ENCODE results near the gene TP53TG5.

Gene TP53TG5

GRCh38 chr20:45399018-45399417, 20.9 kb upstream of the TP53TG5 start:
- TF ChIP-seq, protein P1, sequence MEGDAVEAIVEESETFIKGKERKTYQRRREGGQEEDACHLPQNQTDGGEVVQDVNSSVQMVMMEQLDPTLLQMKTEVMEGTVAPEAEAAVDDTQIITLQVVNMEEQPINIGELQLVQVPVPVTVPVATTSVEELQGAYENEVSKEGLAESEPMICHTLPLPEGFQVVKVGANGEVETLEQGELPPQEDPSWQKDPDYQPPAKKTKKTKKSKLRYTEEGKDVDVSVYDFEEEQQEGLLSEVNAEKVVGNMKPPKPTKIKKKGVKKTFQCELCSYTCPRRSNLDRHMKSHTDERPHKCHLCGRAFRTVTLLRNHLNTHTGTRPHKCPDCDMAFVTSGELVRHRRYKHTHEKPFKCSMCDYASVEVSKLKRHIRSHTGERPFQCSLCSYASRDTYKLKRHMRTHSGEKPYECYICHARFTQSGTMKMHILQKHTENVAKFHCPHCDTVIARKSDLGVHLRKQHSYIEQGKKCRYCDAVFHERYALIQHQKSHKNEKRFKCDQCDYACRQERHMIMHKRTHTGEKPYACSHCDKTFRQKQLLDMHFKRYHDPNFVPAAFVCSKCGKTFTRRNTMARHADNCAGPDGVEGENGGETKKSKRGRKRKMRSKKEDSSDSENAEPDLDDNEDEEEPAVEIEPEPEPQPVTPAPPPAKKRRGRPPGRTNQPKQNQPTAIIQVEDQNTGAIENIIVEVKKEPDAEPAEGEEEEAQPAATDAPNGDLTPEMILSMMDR (IDR thresholded peaks at IDR 0.05; ENCODE audit: low read depth, low read length, poor library complexity, severe bottlenecking), result no peak
- no peak for TF ChIP-seq EZH2phosphoT487 (IDR thresholded peaks at IDR 0.05; ENCODE audit: borderline replicate concordance, low read length)
- Histone ChIP-seq H3K4me2 (ENCODE audit: low read length) (no peak overlapping the region), H4K20me1 (ENCODE audit: control insufficient read depth, insufficient read depth, low read depth, low read length) (no peaks in the 10 kb centered on the region), H3K79me2 (ENCODE audit: control insufficient read depth, low read length) (no peaks in the 10 kb centered on the region), H3K4me3 (ENCODE audit: low read length) (no peak overlapping the region), H3K4me1 (ENCODE audit: control insufficient read depth, low read length) (no peaks in the 10 kb centered on the region), H3K27me3 (ENCODE audit: control insufficient read depth, low read length) (no peaks in the 10 kb centered on the region), H3K9me3 (ENCODE audit: control insufficient read depth, insufficient read depth, low read length) (peaks cover 24% of the 10 kb centered on the region), H3K27ac (ENCODE audit: low read depth, low read length) (no peak overlapping the region), H3K36me3 (ENCODE audit: control insufficient read depth, low read length) (no peaks in the 10 kb centered on the region), H3K9me2 (replicated peaks; ENCODE audit: control insufficient read depth, low read length) (no peaks in the 10 kb centered on the region), H3F3A (ENCODE audit: control insufficient read depth, insufficient read depth) (no peaks in the 10 kb centered on the region)

- peaks cover 4% of the 10 kb centered on the region for H3K9me3 ChIP-seq (ENCODE audit: control insufficient read depth, insufficient read depth, low read length)
- H3K27ac ChIP-seq (ENCODE audit: low read depth, low read length), result no peak overlapping the region
- no peaks in the 10 kb centered on the region for H3F3A ChIP-seq (ENCODE audit: control insufficient read depth, insufficient read depth)
- no peaks in the 10 kb centered on the region for H3K36me3 ChIP-seq (ENCODE audit: control insufficient read depth, low read length)
- H3K4me1 ChIP-seq (ENCODE audit: control insufficient read depth, low read length), result no peaks in the 10 kb centered on the region
- no peak overlapping the region for H3K4me3 ChIP-seq (ENCODE audit: low read length)
- no peaks in the 10 kb centered on the region for H4K20me1 ChIP-seq (ENCODE audit: control insufficient read depth, insufficient read depth, low read depth, low read length)
- no peaks in the 10 kb centered on the region for H3K27me3 ChIP-seq (ENCODE audit: control insufficient read depth, low read length)
- TF ChIP-seq, protein P1 (IDR thresholded peaks at IDR 0.05; ENCODE audit: low read depth, low read length, poor library complexity, severe bottlenecking), result no peak
- TF ChIP-seq EZH2phosphoT487 (IDR thresholded peaks at IDR 0.05; ENCODE audit: borderline replicate concordance, low read length), result no peak
- no peak overlapping the region for H3K4me2 ChIP-seq (ENCODE audit: low read length)
- no peaks in the 10 kb centered on the region for H3K79me2 ChIP-seq (ENCODE audit: control insufficient read depth, low read length)
- H3K9me2 ChIP-seq (replicated peaks; ENCODE audit: control insufficient read depth, low read length), result no peaks in the 10 kb centered on the region
Observed at GRCh38 chr20:45395114-45395415, 16.9 kb upstream of the TP53TG5 start.

DNA sequence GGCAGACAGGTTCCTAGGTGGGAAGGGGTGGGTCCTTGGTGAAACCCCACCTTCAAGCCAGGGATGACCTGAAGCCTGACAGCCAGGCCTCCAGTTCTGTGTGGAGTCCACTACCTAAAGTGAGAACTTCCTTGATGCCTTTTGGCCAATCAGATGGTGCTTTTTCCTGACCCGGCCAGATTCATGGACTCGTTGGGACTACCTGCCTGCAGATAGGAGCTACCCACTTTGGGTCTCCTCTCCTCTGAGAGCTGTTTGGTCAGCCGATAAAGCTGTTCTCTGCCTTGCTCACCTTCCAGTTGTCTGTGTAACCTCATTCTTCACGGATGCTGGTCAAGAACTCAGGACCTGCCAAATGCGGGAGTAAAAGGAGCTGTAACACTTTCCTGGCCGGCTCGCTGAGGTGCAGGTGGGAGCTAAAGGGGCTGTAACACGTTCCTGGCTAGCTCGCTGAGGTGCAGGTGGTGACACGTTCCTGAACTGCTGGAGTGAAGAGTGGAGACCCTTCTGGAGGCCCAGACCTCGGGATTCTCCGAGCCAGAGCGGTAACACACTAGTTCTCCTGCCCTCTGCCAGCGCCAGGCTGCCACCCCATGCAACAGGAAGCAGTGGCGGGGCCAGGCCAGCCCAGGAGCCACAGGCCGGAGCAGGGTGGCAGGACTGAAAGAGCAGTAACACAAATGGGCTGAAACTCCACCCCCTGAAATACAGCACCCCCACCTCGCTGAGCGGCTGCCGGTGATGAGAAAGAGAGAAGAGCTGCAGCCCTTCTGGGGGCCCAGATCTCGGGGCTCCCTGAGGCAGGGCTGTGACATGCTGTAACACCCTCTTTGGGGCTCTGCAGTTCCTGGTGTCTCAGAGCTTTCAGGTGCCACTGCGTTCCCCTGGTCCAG, 16.3 kb upstream of the TP53TG5 start:
- Histone ChIP-seq H4K20me1 (ENCODE audit: control insufficient read depth, insufficient read depth, low read depth, low read length) (no peaks in the 10 kb centered on the region), H3K4me3 (ENCODE audit: low read length) (no peak overlapping the region), H3K27ac (ENCODE audit: low read depth, low read length) (no peak overlapping the region), H3K27me3 (ENCODE audit: control insufficient read depth, low read length) (no peaks in the 10 kb centered on the region), H3K79me2 (ENCODE audit: control insufficient read depth, low read length) (no peaks in the 10 kb centered on the region), H3K9me2 (replicated peaks; ENCODE audit: control insufficient read depth, low read length) (no peaks in the 10 kb centered on the region), H3K36me3 (ENCODE audit: control insufficient read depth, low read length) (no peaks in the 10 kb centered on the region), H3K4me2 (ENCODE audit: low read length) (no peak overlapping the region), H3K9me3 (ENCODE audit: control insufficient read depth, insufficient read depth, low read length) (peaks cover 2% of the 10 kb centered on the region; the same call in 1 of the 2 replicates), H3F3A (ENCODE audit: control insufficient read depth, insufficient read depth) (no peaks in the 10 kb centered on the region), H3K4me1 (ENCODE audit: control insufficient read depth, low read length) (no peaks in the 10 kb centered on the region)
- TF ChIP-seq EZH2phosphoT487 (IDR thresholded peaks at IDR 0.05; ENCODE audit: borderline replicate concordance, low read length), result no peak
- TF ChIP-seq, protein P1 (IDR thresholded peaks at IDR 0.05; ENCODE audit: low read depth, low read length, poor library complexity, severe bottlenecking), result no peak

Measured in DOHH2 (cell line).